HG03565 (cell line): Measurements from ENCODE around the gene CAMSAP1.

Source experiments
- ATAC-seq: cut with Tn5 transposase; IDR thresholded peaks from one replicate; pipeline ENCODE4 v1.9.1; 2021; ENCODE audit warnings: mild to moderate bottlenecking, moderate library complexity; ENCODE audit not compliant: unreplicated experiment

CAMSAP1 gene

DNA sequence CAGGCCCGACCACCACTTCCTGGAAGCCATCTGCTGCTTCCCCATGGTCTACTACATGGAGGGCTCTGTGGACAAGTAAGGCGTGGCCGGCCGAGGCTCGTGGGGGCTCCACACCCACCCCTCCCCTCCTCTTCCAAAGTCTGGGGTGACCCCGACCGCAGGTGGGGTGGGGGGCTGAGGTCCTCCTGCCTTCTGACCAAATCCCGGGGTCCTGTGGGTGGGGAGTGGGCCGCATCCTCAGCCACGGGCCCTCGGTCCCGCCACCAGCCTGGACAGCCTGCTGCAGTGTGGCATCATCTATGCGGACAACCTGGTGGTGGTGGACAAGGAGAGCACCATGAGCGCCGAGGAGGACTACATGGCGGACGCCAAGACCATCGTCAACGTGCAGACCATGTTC lies 128.9 kb downstream of the CAMSAP1 start:
- no peak for ATAC-seq

DNA sequence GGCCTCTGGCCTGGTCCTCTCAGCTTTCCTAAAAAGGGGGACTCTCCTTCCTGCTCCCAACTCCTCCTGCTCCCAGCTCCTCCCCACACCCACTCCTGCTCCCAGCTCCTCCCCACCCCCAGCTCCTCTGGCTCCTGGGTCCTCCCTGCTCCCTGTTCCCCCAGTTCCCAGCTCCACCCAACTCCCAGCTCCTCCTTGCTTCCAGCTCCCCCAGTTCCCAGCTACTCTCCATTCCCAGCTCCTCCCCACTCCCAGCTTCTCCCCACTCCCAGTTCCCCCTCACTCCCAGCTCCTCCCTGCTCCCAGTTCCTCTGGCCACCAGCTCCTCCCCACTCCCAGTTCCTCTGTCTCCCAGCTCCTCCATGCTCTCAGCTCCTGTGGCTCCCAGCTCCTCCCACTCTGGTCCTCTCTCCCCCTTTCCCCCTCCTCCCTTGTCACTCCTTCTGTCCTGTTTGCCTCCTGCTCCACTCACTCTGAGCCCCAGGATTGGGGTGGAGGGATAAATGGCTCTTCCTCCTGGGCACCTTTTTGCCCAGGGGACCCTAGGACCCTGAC lies 129.6 kb downstream of the CAMSAP1 start:
- ATAC-seq = no peak

DNA sequence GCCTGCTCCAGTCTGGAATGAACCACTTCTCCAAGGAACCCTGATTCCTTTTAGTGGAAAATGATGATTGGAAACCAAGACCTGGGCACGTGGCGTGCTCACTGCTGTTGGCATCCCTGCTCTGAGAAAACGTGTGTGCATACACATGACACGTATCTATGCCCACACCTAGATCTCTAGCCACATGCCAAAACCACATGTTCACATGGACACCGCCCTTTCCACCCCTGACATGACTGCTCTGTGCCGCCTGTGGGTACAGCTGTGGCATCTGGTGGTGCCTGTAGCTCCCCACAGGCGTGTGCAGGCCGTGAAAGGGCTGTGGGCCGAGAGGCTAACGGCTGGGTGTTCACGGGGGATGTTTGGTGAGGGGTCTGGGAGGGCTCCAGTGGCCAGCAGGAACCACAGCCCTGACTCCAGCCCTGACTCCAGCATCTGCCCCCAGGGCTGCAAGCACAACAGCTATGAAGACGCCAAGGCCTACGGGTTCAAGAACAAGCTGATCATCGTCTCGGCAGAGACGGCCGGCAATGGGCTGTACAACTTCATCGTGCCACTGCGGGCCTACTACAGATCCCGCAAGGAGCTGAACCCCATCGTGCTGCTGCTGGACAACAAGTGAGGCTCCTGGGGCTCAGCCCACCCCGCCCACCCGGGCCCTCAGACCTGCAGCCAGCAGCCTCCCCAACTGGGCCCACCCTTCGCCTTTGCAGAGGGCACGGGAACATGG lies 130.3 kb downstream of the CAMSAP1 start:
- no peak for ATAC-seq

DNA sequence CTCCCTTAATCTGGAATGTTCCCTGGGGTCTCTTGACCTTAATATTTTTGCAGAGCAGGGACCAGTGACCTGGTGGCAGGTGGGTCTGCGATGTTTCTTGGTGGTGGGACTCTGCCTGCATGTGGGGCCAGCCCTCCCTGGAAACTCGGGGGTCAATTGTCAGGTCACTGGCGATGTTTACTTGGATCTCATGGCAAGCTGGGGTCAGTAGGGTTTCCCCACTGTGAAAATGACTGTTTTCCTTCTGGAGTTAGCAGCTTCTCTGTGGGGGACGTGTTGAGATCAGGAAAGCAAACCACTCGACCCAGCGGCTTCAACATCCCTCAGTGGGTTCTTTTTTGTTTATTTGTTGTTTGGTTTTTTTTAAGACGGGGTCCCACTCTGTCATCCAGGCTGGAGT lies 131.4 kb downstream of the CAMSAP1 start:
- ATAC-seq = no peak

DNA sequence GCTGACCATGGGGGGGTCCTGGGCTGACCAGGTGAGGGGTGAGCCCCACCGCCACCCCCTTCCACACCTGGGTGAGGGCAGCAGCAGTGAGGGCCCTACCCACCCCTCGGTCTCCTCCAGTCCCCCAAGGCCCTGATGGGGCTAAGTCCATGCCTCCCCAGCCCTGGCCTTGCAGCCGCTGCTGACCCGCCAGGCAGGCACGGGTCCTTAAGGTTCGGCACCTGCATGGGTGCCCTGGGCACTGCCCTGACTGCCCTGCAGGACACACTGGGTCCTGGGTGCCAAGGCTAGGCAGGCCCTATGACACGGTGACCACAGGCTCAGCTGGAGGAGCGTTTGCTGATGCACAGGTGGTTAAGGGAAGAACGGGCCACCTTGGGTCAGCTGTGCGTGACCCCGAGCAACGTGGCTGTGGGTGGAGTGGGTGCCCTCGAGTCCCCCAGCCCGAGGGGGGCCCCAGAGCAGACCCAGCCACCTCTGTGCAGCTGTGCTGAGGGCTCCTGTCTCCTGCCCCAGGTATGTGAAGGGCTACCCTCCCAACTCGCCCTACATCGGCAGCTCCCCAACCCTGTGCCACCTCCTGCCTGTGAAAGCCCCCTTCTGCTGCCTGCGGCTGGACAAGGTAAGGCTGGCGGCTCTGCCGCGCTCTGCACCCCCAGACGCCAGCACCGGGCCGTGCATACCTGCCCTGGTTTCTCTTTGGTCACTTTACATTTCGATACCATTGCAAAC lies 132.4 kb downstream of the CAMSAP1 start:
- no peak for ATAC-seq

DNA sequence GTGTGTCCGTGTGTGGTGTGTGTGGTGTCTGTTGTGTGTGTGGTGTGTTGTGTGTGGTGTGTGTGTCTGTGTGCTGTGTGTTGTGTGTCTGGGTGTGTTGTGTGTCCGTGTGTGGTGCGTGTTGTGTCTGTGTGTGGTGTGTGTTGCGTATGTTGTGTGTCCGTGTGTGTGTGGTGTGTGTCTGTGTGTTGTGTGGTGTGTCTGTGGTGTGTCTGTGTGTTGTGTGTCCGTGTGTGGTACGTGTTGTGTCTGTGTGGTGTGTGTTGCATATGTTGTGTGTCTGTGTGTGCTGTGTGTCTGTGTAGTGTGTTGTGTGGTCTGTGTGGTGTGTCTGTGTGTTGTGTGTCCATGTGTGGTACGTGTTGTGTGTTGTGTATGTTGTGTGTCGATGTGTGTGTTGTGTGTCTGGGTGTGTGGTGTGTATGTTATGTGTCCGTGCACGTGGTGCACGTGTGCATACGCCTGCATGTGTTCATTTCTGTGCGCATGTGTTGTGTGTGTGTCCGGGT lies 133.1 kb downstream of the CAMSAP1 start:
- ATAC-seq = no peak

DNA sequence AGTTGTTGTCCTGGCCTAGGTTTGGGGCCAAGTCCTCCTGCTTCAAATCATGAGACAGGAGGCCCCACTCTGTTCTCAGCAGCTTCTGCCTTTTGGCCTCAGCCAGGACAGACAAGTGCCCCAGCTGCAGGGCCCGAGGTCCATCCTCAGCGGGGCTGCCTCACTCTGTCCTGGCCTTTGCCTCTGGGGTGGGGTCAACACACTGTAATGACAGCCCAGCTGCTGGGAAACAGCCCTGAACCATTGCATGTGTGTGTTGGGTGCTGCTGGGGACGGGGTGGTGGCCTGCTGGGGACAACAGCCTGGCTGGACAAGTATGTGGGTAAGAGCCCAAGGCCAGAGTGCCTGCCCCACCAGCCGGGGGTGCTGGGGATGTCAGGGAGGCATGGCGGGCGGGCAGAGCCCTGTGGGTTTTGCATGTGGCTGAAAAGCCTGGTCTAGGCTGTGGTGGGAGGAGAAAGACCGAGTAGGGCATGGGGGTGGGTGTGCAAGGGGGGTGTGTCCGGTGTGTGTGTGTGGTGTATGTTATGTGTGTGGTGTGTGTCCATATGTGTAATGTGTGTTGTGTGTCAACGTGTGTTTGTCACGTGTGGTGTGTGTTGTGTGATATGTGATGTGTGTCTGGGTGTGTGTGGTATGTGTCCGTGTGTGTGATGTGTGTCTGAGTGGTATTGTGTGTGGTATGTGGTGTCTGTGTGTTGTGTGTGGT lies 133.7 kb downstream of the CAMSAP1 start:
- no peak for ATAC-seq

DNA sequence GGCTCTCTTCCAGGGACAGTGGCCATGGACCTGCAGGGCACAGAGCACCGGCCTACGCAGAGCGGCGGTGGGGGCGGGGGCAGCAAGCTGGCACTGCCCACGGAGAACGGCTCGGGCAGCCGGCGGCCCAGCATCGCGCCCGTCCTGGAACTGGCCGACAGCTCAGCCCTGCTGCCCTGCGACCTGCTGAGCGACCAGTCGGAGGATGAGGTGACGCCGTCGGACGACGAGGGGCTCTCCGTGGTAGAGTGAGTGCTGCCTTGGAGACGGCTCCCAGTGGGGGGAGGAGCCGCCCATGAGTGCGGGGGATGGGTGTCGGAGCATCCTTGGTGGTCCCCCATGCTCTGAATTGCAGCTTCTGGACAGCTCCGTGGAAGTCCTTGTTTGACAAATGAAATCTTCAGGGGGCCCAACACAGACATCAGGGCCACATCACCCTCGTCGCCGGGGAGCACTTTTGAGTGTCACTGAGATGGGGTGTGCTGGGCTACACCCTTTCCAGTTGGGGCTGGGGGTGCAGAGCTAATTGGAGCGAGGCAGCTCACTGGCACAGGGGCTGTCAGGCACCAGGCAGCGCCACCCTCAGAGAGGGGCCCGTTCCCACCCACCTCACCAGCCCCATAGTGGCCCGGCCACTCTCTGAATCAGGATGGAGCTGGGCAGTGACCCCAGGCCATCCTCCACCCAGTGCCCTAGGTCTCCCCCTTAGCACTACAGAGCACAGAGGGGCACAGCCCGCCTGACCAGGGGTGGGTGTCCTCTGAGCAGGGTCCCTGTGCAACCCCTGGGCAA lies 134.4 kb downstream of the CAMSAP1 start:
- ATAC-seq = no peak

DNA sequence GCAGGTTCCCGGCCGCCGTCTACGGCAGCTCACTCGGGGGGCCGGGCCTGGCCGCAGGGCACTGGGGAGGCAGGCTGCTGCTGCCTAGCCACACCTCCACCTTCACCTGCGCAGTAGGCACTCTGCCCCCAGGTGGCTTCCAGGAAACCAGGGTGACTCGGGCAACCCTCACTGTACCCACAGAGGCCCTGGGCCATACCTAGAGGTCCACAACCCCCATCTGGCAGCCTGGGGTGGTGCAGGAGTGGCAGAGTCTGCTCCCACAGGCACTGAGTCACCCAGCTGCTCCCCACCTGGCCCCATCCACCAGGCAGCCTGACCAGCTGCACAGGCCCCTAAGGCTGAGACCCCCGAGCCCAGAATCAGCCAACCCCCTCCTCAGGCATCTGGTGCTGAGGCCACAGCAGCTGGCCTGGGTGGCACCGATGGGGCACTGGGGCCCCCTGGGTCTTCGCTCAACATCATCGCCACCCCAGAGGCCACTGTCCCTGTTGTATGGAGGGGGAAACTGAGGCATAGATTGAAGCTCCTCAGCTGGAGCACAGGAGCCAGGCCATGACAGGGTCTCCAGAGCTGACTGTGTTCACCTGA lies 135.2 kb downstream of the CAMSAP1 start:
- no peak for ATAC-seq

DNA sequence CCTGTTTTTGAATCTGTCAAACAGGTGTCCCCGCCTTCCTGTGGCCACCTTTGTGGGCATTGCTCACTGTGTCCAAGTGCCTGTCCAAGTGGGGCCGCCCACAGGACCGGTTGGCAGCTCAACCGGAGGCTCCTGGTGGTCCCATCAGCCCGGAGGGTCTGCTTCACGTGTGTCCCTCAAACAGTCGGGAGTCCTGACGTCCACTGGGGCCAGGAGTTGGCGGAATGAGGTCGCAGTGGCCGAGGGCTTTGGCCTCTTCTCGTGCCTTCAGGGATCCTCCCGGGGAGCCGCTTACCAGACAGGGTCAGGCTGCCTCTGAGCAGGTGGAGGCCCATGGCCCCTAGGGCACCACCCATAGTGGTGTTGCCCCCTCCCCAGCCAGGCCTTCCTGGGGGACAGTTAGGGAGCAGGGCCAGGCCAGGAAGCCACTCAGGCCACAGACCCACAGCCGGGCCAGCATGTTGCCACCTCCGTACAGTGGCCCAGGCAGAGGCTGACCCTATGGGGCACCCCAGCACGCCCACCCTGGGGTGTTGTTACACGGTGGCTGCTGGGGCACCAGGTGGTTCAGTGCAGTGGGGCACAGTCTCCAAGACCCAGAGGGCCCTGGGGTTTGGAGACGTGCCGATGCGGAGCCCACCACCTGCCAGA lies 135.8 kb downstream of the CAMSAP1 start:
- no peak for ATAC-seq

DNA sequence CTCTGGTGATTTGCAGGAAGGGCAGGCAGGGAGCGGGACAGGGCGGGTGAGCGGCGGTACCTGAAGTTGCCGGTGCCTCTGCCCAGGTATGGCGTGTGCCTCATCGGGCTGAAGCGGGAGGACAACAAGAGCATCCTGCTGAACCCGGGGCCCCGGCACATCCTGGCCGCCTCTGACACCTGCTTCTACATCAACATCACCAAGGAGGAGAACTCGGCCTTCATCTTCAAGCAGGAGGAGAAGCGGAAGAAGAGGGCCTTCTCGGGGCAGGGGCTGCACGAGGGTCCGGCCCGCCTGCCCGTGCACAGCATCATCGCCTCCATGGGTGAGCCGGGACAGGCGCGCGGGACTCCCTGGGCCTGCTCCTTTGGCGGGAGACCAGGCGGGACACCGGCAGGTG lies 136.6 kb downstream of the CAMSAP1 start:
- ATAC-seq = no peak

DNA sequence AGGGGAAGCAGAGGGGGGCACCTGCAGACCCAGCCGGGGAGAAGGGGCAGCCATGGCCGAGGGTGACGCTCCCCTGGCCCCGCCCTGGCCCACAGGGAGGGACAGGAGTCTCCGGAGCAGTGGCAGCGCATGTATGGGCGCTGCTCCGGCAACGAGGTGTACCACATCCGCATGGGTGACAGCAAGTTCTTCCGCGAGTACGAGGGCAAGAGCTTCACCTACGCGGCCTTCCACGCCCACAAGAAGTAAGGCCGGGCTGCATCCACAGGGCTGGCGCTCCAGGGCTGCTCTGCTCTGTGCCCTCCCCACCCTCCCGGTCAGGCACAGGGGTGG lies 137.2 kb downstream of the CAMSAP1 start:
- no peak for ATAC-seq

DNA sequence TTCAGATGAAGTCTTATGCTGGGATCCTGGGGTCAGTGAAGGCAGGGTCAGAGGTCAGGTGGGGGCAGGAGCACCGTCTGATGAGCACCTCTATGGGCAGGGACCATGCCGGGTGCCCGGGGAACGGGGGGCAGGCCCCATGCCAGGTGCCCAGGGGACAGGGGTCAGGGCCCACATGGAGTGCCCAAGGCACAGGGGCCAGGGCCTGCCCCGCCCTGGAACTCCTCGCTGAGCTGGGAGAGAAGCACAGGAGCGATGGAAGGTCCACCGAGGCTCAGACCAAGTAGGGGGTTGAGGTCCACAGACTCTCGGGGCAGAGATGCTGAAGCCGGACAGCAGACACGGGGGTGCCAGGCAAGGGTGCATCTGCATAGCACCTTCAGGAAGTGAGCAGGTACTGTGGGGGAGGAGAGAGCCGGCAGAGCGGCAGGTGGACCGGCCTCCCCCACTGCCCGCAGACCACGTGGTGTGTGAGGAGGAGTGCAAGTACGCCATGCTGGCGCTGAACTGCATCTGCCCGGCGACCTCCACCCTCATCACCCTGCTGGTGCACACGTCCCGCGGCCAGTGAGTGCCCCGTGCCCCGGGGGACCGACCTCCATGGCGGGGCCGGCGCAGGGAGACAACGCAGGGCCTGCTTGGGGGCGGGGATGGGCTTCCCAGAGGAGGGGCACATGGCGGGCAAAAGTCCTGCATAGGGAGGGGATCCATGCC lies 137.7 kb downstream of the CAMSAP1 start:
- no peak for ATAC-seq

DNA sequence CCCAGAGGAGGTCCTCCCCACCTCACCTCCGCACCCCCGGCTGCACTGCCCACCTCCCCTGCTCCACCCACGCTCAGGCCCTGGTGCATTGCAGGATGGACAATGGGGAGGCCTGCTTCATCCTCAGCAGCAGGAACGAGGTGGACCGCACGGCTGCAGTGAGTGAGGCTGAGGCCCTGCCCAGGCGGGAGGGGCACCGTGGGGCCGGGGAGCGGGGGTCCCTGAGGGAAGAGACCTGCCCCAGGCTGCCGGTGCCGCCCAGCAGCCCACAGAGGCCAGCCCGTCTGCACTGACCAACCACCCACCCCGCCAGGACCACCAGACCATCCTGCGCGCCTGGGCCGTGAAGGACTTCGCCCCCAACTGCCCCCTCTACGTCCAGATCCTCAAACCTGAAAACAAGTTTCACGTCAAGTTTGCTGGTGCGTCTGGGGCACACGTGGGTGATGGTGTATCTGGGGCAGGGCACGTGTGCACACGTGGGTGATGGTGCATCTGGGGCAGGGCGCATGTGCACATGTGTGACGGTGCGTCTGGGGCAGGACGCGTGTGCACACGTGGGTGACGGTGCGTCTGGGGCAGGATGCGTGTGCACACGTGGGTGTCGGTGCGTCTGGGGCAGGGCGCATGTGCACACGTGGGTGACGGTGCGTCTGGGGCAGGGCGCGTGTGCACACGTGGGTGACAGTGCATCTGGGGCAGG lies 138.7 kb downstream of the CAMSAP1 start:
- ATAC-seq = no peak

DNA sequence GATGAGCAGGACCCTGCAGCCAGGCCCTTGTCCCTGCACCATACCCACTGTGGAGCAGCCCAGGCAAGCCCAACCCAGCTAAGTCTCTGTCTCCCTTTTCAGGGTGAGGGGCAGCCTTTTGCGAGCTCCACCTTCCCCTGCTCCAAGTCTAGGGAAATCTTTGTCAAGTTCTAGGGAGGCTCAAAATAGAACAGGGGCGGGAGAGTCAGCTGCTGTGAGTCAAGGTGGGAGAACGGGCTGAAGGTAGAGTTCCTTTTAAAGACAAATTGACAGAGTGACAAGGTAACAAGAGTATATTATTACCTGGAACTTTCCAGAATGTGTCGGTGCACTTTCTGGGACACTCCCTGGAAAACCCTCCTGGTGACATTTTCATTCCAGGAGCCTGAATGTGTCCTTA lies 140.6 kb downstream of the CAMSAP1 start:
- ATAC-seq = no peak

DNA sequence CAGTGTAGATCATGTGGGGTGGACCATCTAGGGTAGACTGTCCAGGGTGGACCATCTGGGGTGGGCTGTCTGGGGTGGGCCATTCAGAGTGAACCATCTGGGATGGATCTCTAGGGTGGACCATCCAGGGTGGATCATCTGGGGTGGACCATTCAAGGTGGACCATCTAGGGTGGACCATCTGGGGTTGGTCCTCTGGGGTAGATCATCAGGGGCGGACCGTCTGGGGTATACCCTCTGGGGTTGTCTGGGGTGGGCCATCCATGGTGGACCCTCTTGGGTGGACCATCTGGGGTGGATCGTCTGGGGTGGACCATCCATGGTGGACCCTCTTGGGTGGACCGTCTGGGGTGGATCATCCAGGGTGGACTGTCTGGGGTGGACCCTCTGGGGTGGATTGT lies 141.1 kb downstream of the CAMSAP1 start:
- ATAC-seq = no peak

DNA sequence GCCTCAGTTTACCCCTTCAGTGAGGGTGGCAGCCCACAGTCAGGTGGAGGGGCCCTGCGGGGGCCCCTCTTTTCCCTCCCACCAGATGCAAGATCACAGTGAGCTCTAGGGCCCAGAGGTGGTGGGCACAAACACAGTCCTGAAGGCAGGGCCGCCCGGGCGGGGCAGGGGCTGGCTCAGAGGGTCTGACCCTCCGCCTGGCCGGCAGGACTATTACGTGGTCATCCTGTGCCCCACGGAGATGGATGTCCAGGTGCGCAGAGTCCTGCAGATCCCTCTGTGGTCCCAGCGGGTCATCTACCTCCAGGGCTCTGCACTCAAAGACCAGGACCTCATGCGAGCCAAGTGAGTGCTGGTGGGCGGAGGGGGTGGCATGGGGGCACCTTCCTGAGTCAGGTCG lies 141.9 kb downstream of the CAMSAP1 start:
- ATAC-seq = no peak

DNA sequence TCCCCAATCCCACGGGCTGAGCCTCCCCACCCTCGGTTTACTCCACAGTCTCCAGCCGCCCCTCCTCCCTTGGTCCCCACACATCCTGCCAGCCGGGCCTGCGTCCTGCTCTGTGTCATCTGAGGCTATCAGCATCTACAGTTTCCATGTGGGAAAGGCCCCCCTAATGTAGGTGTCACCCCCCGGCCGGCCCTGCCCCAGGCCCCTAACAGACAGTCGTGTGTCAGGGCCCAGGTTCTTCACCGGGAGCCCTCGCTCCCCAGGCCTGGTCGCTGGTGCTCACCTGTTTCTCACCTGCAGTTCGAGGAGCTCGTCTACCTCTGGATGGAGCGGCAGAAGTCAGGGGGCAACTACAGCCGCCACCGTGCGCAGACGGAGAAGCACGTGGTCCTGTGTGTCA lies 142.6 kb downstream of the CAMSAP1 start:
- no peak for ATAC-seq
